Psoas muscle (tissue), 8 donors: ENCODE results near the gene CDK5RAP2. TPM values are rescaled to one million over a fixed set of nuclear protein-coding genes. Genes with fewer than 3 reads are reported as not detected.
A peak's percentile ranks its signal among the peaks of the same experiment; 100 is the strongest.

Experiments
- ATAC-seq, 4 donors: fragments of 200-7000 bp; cut with Tn5 transposase; one replicate each; pipeline ENCODE4 v1.9.1; 2020; ENCODE audit warnings: moderate library complexity in 3 of 4, mild to moderate bottlenecking in 2 of 4
- DNase-seq, 2 donors: peaks; one replicate each; pipeline ENCODE4 v3.0.0-alpha.2; 2020
- H3K27ac ChIP-seq: fragments of 200-600 bp; one replicate; pipeline ENCODE4 v1.8.0; 2022
- H3K27me3 ChIP-seq, 3 donors: fragments of 200-600 bp in 1 of 3; one replicate each; pipeline versions ENCODE4 v1.6.1 to v1.8.0; 2013 to 2022; ENCODE audit warnings: low read length in 2 of 3, mild to moderate bottlenecking in 2 of 3, moderate library complexity in 1 of 3; ENCODE audit not compliant: insufficient read depth in 3 of 3
- H3K36me3 ChIP-seq, 2 donors: fragments of 200-600 bp in 1 of 2; one replicate each; pipeline versions ENCODE4 v1.6.1 to v1.8.0; 2013 to 2022; ENCODE audit warnings: low read depth in 1 of 2, mild to moderate bottlenecking in 1 of 2, moderate library complexity in 1 of 2; ENCODE audit not compliant: insufficient read depth in 1 of 2
- H3K4me1 ChIP-seq: fragments of 200-600 bp; one replicate; pipeline ENCODE4 v1.8.0; 2022
- H3K4me3 ChIP-seq: fragments of 200-600 bp; one replicate; pipeline ENCODE4 v1.8.0; 2022; ENCODE audit warnings: mild to moderate bottlenecking
- H3K9me3 ChIP-seq: fragments of 200-600 bp; one replicate; pipeline ENCODE4 v1.8.0; 2022
- CTCF ChIP-seq: fragments of 200-600 bp; IDR thresholded peaks from one replicate; pipeline ENCODE4 v1.8.0; 2022; ENCODE audit warnings: antibody characterized with exemption
- WGBS, 3 donors: extraction: QIAGEN DNeasy Blood & Tissue Kit; methylation state at CpG; one replicate each; pipeline versions ENCODE4 v1.1.6 to v1.1.7; 2013; 5-methylcytosine and 5-hydroxymethylcytosine counted together
- intact Hi-C, 2 donors: fragments of 100-400 bp; cut with DNase I; formaldehyde crosslinking; loops; one replicate each; pipeline versions ENCODE4 v1.11.0 to v1.14.2; 2022
- polyA plus RNA-seq, 3 donors: library from polyadenylated mRNA; stranded (reverse); fragments of 200-250 nt; gene quantifications; one replicate each; pipeline ENCODE4 v1.2.3, GENCODE V29; 2013
- total RNA-seq, 4 donors: library from RNA; stranded (reverse); fragmentation: NEBNext Ultra II Directional in 2 of 4; extraction: Animal tissue kit (Norgen Biotek cat#: 25700) in 2 of 4; gene quantifications; one replicate each; pipeline versions ENCODE4 v1.2.1 to v1.2.4, GENCODE V29; 2021 to 2023
- donor health status: healthy with polysubstance abuse.
- donor health status: DM: no; HTN: no; CAD: no; lungs with moderate emphysema.
- donor health status: Bipolar disorder and iron deficiency.
- donor health status: healthy.
- donor health status: DM: yes; HTN: yes; CAD: no.
- donor health status: DM: no; HTN: no; CAD: no.
- donor health status: DM: no; HTN: no; CAD: no.
- donor health status: DM: yes; HTN: yes; CAD: no.

Gene CDK5RAP2
- total and polyA plus RNA-seq, 7 donors = 26.0 to 95.1 (median 60.3) TPM

- Histone ChIP-seq H3K27me3 (no peaks in the 10 kb centered on the region), H3K4me1 (peaks cover 12% of the 10 kb centered on the region), H3K36me3 (peaks cover 10 to 94% of the 10 kb centered on the region in 2 donors), H3K9me3 (no peaks in the 10 kb centered on the region), H3K27ac (no peak overlapping the region), H3K4me3 (no peak overlapping the region)
- TF ChIP-seq CTCF = no peak
- WGBS, 3 donors = 98 to 100% (median 99%) methylated on average over 2 of the region's 2 CpGs
- intact Hi-C loops = no loop called here
- DNase-seq (no peak), ATAC-seq (no peak)
Observed at GRCh38 chr9:120405860-120406259, 174.1 kb downstream of the CDK5RAP2 start.

GRCh38 chr9:120405134-120405533, 174.8 kb downstream of the CDK5RAP2 start:
- ATAC-seq (no peak), DNase-seq (no peak)
- H3K4me3 ChIP-seq = no peak overlapping the region
- H3K36me3 ChIP-seq = peaks cover 10 to 96% of the 10 kb centered on the region in 2 donors
- TF ChIP-seq CTCF = no peak
- 89 to 98% (median 92%) methylated on average over 1 of the region's 1 CpG for WGBS, 3 donors
- H3K27me3 ChIP-seq = no peaks in the 10 kb centered on the region
- peaks cover 11% of the 10 kb centered on the region for H3K4me1 ChIP-seq
- intact Hi-C loops = no loop called here
- no peak overlapping the region for H3K27ac ChIP-seq
- H3K9me3 ChIP-seq = no peaks in the 10 kb centered on the region

GRCh38 chr9:120403543-120403856, 176.5 kb downstream of the CDK5RAP2 start:
- TF ChIP-seq CTCF = no peak
- intact Hi-C loops = no loop called here
- Histone ChIP-seq H3K36me3 (peaks cover 10 to 96% of the 10 kb centered on the region in 2 donors), H3K4me1 (peaks cover 11% of the 10 kb centered on the region), H3K4me3 (no peak overlapping the region), H3K27ac (peak overlapping the region; percentile 63), H3K9me3 (no peaks in the 10 kb centered on the region), H3K27me3 (no peaks in the 10 kb centered on the region)
- DNase-seq (no peak), ATAC-seq (no peak)
- WGBS, 3 donors = 86 to 96% (median 94%) methylated on average over 3 of the region's 3 CpGs

- Histone ChIP-seq H3K27ac (peak overlapping the region; percentile 63), H3K27me3 (no peaks in the 10 kb centered on the region), H3K4me1 (peaks cover 11% of the 10 kb centered on the region), H3K36me3 (peaks cover 10 to 95% of the 10 kb centered on the region in 2 donors), H3K9me3 (no peaks in the 10 kb centered on the region), H3K4me3 (no peak overlapping the region)
- intact Hi-C loops = no loop called here
- 95 to 97% (median 97%) methylated on average over 13 of the region's 13 CpGs for WGBS, 3 donors
- ATAC-seq (peak; percentile 81 to 90 (median 84)), DNase-seq (no peak)
- no peak for TF ChIP-seq CTCF
Observed at GRCh38 chr9:120402741-120403542, 177.0 kb downstream of the CDK5RAP2 start.

- no peak overlapping the region for H3K4me3 ChIP-seq
- WGBS, 3 donors = 95 to 97% (median 97%) methylated on average over 2 of the region's 2 CpGs
- peaks cover 10 to 95% of the 10 kb centered on the region in 2 donors for H3K36me3 ChIP-seq
- H3K4me1 ChIP-seq = peaks cover 11% of the 10 kb centered on the region
- ATAC-seq (no peak), DNase-seq (no peak)
- no peaks in the 10 kb centered on the region for H3K9me3 ChIP-seq
- no peaks in the 10 kb centered on the region for H3K27me3 ChIP-seq
- TF ChIP-seq CTCF = no peak
- intact Hi-C loops = no loop called here
- H3K27ac ChIP-seq = no peak overlapping the region
Observed at GRCh38 chr9:120399940-120400339, 180.0 kb downstream of the CDK5RAP2 start.
